ENCODE measurements around the gene JMJD4. TPM values are rescaled to one million over a fixed set of nuclear protein-coding genes. Genes with fewer than 3 reads are reported as not detected.

Gene JMJD4
- total RNA-seq, 2 experiments from 2014 or later, result 16.8 to 17.3 TPM

DNA sequence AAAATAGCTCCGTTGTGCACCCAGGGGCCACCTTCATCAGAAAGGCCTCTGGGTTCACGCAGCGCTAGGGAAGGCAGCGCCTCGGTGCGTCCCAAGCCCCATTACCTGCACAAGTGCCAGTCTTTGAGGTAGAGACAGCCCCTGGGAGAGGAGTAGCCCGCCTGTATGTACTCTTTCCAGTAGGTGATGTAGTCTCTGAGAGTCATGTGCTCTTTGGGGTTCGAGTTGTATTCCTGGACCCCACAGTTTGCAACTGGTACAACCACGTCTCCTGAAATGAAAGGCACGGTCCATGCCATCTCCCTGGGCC is 601 bp downstream of the JMJD4 start:
- Mint-ChIP-seq H3K36me3 (ENCODE audit: low read depth) (peaks cover 16% of the 10 kb centered on the region), H3K4me3 (peak overlapping the region; percentile 89), H3K27ac (peak overlapping the region; percentile 90), H3K9me3 (ENCODE audit: insufficient read depth) (no peaks in the 10 kb centered on the region), H3K27me3 (ENCODE audit: low read depth) (no peaks in the 10 kb centered on the region), H3K4me1 (ENCODE audit: low read depth) (peaks cover 27% of the 10 kb centered on the region)
- POLR2A ChIA-PET, result interaction anchor here (0.7 to 0.9 kb wide), 2 partner anchors 9 to 354 kb away, joined by 3 read pairs; no protein-coding TSS in a partner anchor
- CTCF ChIA-PET, result interaction anchor here (0.7 to 1.0 kb wide), 2 partner anchors 28 to 54 kb away, joined by 3 read pairs; no protein-coding TSS in a partner anchor
- ATAC-seq (peak; percentile 5), DNase-seq (no peak)

DNA sequence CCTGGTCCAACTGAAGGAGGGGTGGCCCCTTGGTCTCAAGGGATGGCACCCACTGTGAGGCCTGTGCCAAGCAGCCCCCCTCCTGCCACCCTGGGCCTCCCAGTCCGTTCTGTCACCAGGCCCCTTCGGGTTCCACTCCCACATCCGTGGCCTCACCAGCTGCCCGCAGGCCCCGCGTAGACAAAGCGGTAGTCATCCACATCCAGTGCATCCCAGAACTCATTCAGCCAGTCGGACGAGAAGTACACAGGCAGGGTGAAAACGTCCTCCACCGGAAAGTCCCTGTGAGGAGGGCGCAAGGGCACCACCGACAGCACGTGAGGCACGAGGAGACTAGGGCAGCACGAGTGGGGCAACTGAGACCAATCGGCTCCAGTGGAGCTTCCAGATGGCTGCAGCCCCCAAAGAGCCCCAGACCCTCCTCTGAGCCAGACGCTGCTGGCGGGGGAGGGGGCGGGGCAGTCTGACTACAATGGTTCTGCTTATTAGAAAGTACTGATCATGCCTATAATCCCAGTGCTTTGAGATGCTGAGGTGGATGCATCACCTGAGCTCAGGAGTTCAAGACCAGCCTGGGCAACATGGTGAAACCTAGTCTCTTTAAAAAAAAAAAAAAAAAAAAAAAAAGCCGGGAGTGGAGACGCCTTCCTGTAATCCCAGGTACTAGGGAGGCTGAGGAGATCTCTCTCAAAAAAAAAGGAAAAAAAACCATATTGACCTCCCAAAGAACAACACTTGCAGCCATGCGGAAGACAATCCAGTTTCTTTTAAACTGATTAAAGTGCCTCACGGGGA is 1.2 kb downstream of the JMJD4 start:
- Mint-ChIP-seq H3K36me3 (ENCODE audit: low read depth) (peaks cover 16% of the 10 kb centered on the region), H3K4me1 (ENCODE audit: low read depth) (peaks cover 29% of the 10 kb centered on the region), H3K9me3 (ENCODE audit: insufficient read depth) (no peaks in the 10 kb centered on the region), H3K27me3 (ENCODE audit: low read depth) (no peaks in the 10 kb centered on the region), H3K27ac (peak overlapping the region; percentile 90), H3K4me3 (peak overlapping the region; percentile 89)
- ChIA-PET POLR2A (interaction anchor here (0.7 to 0.9 kb wide), 2 partner anchors 9 to 355 kb away, joined by 3 read pairs; no protein-coding TSS in a partner anchor), CTCF (interaction anchor here (0.7 kb wide), 1 partner anchor 28 kb away, joined by 3 read pairs; no protein-coding TSS in a partner anchor)
- no peak for DNase-seq
- no peak for ATAC-seq

DNA sequence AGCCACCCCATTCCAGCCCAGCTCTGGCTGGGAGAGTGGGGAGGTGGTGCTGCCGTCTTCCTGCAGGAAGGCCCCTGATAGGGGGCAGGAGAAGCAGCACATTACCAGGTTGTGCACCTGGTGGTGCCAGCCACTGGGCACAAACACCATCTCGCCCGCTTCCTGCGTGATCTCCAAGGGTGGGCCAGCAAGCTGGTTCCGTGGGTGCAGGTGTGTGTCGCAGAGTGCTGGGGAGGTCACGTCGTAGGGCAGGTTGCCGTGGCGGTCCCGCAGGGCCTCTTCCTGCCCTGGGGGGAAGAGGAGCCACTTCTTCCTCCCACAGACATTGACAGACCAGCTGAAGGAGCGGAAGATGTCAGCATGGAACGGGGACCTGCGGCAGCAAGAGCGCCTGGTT is 1.8 kb downstream of the JMJD4 start:
- peaks cover 16% of the 10 kb centered on the region for H3K36me3 Mint-ChIP-seq (ENCODE audit: low read depth)
- peak overlapping the region; percentile 69 for H3K4me3 Mint-ChIP-seq
- H3K27me3 Mint-ChIP-seq (ENCODE audit: low read depth), result no peaks in the 10 kb centered on the region
- H3K27ac Mint-ChIP-seq, result no peak overlapping the region
- no peak for ATAC-seq
- H3K9me3 Mint-ChIP-seq (ENCODE audit: insufficient read depth), result no peaks in the 10 kb centered on the region
- no peak for DNase-seq
- ChIA-PET POLR2A (no interaction called here), CTCF (no interaction called here)
- H3K4me1 Mint-ChIP-seq (ENCODE audit: low read depth), result peaks cover 34% of the 10 kb centered on the region

DNA sequence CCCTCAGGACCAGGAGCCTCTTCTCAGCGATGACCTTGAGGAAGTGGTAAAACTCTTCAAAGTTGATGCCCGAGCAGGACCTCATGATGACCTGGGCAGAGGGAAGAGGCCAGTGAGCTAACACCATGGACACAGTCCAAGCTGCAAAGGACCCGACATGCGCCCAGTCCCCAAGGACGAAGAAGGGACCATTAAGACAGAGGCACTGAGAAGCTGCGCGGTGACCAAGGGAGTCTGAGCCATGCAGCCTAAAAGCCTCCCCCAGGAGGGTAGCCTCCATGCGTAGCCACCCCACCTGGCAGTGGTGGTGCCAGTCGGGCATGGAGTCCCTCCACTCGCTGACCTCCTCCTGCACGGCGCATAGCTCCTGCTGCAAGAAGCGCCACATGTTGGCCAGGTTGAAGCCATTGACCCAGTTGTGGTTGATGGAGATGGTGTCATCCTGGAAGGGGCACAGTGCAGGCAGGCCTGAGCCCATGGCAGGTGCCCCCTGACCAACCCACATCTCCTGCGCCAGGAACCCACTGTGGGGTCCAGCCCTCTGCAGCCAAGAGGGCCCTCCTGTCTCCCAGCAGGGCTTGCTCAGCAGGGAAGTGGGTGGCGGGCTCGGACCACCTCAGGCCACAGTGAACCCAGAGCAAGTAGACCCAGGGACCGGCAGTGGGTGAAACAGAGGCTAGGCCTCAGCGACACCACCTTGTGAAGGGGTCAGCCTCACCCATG is 2.4 kb downstream of the JMJD4 start:
- no peak overlapping the region for H3K4me3 Mint-ChIP-seq

DNA sequence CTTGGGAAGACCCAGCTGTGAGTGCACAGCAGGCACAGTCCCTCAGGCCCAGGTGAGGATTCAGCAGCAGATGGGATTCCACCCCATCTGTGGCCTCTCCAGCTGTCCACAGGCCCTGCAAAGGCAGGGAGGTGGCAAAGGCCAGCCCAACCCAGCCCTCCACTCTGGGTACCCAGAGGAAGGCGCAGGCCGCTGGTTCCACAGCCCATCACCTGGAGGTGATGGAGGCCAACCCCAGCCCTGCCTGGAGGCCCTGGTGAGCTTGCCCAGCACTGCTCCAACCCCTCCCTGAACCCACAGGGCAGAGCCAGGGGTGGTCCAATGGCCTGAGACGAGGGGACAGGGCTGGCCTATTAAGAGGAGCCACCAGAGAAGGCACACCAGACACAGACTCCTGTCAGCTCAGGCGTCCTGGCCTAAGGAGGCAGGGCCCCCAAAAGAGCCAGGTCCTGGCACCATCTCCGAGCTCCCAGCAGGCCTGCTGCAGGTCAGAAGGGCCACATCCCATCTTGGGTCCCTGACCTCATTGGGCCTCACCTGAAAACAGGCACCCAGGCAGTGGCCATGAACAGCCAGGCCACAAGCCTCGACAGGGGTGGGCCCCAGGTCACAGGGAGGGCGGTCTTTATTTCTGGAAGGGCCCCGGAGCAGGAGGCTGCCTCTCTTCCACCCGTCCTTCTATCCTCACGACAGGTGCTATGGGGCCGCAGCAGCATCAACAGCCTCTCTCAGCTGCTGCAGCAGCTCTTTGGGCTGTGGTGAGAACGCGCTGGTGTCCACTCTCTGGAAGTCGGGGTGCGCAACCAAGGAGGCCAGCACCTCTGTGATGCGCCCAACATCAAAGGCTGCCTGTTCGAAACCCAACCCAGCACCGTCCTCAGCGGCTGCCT is 3.2 kb downstream of the JMJD4 start:
- POLR2A ChIA-PET, result no interaction called here
- DNase-seq (no peak), ATAC-seq (no peak)
- Mint-ChIP-seq H3K9me3 (ENCODE audit: insufficient read depth) (no peaks in the 10 kb centered on the region), H3K27ac (no peak overlapping the region), H3K36me3 (ENCODE audit: low read depth) (peaks cover 18% of the 10 kb centered on the region), H3K4me3 (no peak overlapping the region), H3K27me3 (ENCODE audit: low read depth) (peaks cover 3% of the 10 kb centered on the region), H3K4me1 (ENCODE audit: low read depth) (peaks cover 36% of the 10 kb centered on the region)
- CTCF ChIA-PET, result no interaction called here

More for the DNA sequence above, 2.4 kb downstream of the JMJD4 start:
- POLR2A ChIA-PET, result no interaction called here
- Mint-ChIP-seq H3K27me3 (ENCODE audit: low read depth) (peaks cover 2% of the 10 kb centered on the region), H3K27ac (no peak overlapping the region), H3K9me3 (ENCODE audit: insufficient read depth) (no peaks in the 10 kb centered on the region), H3K36me3 (ENCODE audit: low read depth) (peaks cover 18% of the 10 kb centered on the region), H3K4me1 (ENCODE audit: low read depth) (peaks cover 37% of the 10 kb centered on the region)
- CTCF ChIA-PET, result no interaction called here
- ATAC-seq, result no peak
- DNase-seq, result no peak

DNA sequence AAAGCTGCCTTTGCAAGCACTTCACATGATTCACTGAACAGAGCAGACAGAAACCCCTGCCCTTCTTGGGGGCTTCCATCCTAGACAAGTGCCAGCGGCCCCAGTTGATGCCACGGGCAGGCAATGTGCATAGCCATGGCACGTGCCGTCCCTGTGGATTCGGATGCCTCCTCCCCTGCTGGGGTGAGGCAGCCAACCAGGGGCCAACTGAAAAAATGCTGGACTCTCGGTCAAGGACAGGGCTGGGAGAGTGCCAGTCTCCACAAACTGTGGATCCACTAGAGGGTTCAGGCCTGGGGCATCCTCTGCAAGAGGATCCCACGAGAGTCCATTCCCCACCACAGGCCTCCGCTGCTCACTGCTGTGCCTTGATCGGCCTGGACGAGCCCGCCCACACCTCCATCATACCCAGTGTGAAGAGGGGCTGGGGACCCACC is 3.8 kb downstream of the JMJD4 start:
- ChIA-PET CTCF (interaction anchor here (0.8 to 2.3 kb wide), 3 partner anchors 27 to 1731 kb away, joined by 3 to 6 read pairs (median 3); no protein-coding TSS in a partner anchor), POLR2A (interaction anchor here (1.5 kb wide), 1 partner anchor 167 kb away, joined by 4 read pairs; no protein-coding TSS in a partner anchor)
- ATAC-seq, result no peak
- DNase-seq, result no peak
- H3K9me3 Mint-ChIP-seq (ENCODE audit: insufficient read depth), result no peaks in the 10 kb centered on the region
- peaks cover 32% of the 10 kb centered on the region for H3K4me1 Mint-ChIP-seq (ENCODE audit: low read depth)
- H3K36me3 Mint-ChIP-seq (ENCODE audit: low read depth), result peaks cover 18% of the 10 kb centered on the region
- no peak overlapping the region for H3K4me3 Mint-ChIP-seq
- H3K27me3 Mint-ChIP-seq (ENCODE audit: low read depth), result peaks cover 7% of the 10 kb centered on the region
- H3K27ac Mint-ChIP-seq, result no peak overlapping the region

DNA sequence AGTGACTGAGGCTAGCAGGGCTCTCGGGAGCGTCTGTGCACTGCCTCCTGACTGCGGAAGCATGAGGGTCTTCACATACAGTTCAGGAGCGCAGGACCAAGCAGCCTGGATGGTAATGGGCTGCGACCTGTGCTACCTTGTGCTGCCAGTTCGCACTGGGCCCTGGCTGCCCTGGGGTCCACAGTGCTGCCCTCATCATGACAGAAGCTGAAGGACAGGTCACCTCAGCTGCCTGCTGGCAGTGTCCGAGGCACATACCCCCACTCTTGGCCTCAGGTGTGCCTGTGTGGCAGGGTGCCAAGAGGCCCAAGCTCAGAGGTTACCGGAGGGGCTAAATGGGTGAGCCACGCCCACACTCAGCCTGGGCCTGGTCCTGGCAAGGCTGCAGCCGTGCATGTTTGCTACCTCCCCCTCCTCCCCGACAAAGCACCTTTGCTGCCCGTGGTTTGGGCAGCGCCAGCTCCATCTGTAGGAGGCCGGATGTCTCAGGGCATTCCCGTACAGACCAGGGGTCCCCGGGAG is 4.4 kb downstream of the JMJD4 start:
- peaks cover 7% of the 10 kb centered on the region for H3K27me3 Mint-ChIP-seq (ENCODE audit: low read depth)
- H3K27ac Mint-ChIP-seq, result no peak overlapping the region
- ATAC-seq, result no peak
- no peak overlapping the region for H3K4me3 Mint-ChIP-seq
- POLR2A ChIA-PET, result interaction anchor here (1.5 kb wide), 1 partner anchor 166 kb away, joined by 4 read pairs; no protein-coding TSS in a partner anchor
- H3K9me3 Mint-ChIP-seq (ENCODE audit: insufficient read depth), result no peaks in the 10 kb centered on the region
- no peak for DNase-seq
- CTCF ChIA-PET, result interaction anchor here (0.7 to 2.3 kb wide), 5 partner anchors 28 to 1731 kb away, joined by 3 to 6 read pairs (median 3); no protein-coding TSS in a partner anchor
- peaks cover 26% of the 10 kb centered on the region for H3K4me1 Mint-ChIP-seq (ENCODE audit: low read depth)
- H3K36me3 Mint-ChIP-seq (ENCODE audit: low read depth), result peaks cover 18% of the 10 kb centered on the region

DNA sequence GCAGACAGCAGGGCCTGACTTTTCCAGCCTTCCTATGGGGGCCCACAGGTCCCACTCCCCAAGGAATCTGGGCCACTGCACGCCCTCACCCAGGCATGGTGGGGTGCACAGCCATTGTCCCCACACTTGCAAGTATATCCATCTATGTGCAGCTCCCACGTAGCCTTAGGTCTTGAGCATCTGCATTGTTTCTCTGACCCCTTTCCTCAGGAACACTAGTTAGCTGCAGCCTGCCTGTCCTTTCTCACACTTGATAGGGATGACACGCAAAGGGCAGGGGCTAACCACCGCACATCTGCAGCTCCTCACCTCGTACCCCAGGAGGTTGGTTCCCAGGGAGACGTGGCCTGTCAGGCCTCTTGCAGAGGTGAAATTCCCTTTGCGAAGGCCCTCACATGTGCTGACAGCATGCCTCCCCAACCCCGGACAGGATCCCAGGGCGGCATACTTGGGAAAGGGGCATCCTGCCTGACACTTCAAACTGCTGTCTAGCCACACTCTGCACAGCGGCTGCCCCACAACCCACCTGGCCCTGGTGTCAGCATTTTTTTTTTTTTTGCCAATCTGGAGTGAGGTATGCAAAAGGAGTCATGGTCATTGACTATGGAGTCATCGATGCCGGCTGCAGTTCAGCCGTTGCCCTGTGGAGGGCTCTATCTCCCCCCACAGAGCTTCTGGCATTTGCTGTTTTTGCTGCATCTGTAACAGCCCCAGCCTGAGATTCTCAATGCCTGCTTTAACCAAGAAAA is 5.0 kb downstream of the JMJD4 start:
- peaks cover 24% of the 10 kb centered on the region for H3K4me1 Mint-ChIP-seq (ENCODE audit: low read depth)
- DNase-seq, result peak; percentile 60
- no peaks in the 10 kb centered on the region for H3K9me3 Mint-ChIP-seq (ENCODE audit: insufficient read depth)
- peaks cover 7% of the 10 kb centered on the region for H3K27me3 Mint-ChIP-seq (ENCODE audit: low read depth)
- no peak overlapping the region for H3K4me3 Mint-ChIP-seq
- POLR2A ChIA-PET, result interaction anchor here (1.5 kb wide), 1 partner anchor 166 kb away, joined by 4 read pairs; no protein-coding TSS in a partner anchor
- H3K36me3 Mint-ChIP-seq (ENCODE audit: low read depth), result peaks cover 18% of the 10 kb centered on the region
- ATAC-seq, result no peak
- CTCF ChIA-PET, result interaction anchor here (0.7 to 2.3 kb wide), 6 partner anchors 18 to 1730 kb away, joined by 3 to 6 read pairs (median 3); no protein-coding TSS in a partner anchor
- no peak overlapping the region for H3K27ac Mint-ChIP-seq

DNA sequence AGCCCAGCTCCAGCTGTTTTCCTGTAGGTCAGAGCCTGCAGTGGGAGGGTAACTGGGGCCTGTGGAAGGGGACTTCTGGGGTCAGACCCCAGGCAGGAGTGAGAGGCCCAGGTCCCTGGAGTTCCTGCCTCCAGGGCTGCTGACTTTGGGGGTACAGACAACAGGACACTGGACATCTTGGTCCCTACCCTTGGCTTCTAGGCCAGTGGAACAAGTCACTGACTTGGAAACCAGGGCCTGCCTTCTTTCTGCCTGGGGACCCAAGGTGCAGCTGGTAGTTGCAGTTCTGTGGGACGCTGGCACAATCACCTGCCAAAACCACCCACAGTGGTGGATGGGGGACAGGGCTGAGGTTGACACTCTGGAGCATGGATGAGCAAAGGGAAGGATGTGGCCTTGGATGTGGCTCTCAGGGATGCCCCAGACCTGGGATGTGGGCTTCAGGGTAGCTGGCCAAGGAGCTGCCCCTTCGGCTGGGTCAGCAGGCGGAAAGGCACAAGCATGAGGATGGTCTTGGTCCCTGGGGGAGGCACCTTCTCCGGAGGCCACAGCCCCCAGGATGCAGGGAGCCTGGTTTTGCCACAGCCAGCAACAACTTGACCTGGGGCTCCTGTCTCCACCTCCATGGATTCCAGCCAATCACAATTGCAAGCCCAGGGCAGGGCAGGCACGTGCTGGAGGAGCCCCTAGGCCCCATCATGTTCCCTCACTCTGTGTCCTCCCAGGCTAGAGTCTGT is 5.8 kb downstream of the JMJD4 start:
- Mint-ChIP-seq H3K4me1 (ENCODE audit: low read depth) (peaks cover 20% of the 10 kb centered on the region), H3K27ac (no peak overlapping the region), H3K36me3 (ENCODE audit: low read depth) (peaks cover 18% of the 10 kb centered on the region), H3K27me3 (ENCODE audit: low read depth) (peaks cover 7% of the 10 kb centered on the region), H3K9me3 (ENCODE audit: insufficient read depth) (no peaks in the 10 kb centered on the region), H3K4me3 (peak overlapping the region; percentile 70)
- POLR2A ChIA-PET, result interaction anchor here (0.9 kb wide), 1 partner anchor 165 kb away, joined by 3 read pairs; no protein-coding TSS in a partner anchor
- CTCF ChIA-PET, result interaction anchor here (1.2 to 2.3 kb wide), 3 partner anchors 19 to 218 kb away, joined by 3 to 6 read pairs (median 4); no protein-coding TSS in a partner anchor
- DNase-seq (no peak), ATAC-seq (no peak)

DNA sequence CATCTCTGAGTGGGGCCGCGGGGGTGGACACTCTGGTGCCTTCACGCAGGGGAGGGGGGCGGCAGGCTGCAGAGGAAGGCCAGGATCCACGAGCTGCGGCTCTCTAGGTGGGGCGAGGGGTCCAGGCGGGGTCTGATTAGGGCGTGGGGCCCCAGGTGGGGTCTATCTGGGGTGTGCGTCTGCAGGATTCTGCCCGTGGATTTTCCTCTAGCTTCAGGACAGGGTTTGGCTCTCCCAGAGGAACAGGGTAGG is 6.3 kb downstream of the JMJD4 start:
- peaks cover 18% of the 10 kb centered on the region for H3K4me1 Mint-ChIP-seq (ENCODE audit: low read depth)
- POLR2A ChIA-PET, result interaction anchor here (0.9 kb wide), 1 partner anchor 165 kb away, joined by 3 read pairs; no protein-coding TSS in a partner anchor

More for the DNA sequence above, 6.3 kb downstream of the JMJD4 start:
- peaks cover 20% of the 10 kb centered on the region for H3K36me3 Mint-ChIP-seq (ENCODE audit: low read depth)
- DNase-seq (no peak), ATAC-seq (no peak)
- CTCF ChIA-PET, result interaction anchor here (1.6 to 2.3 kb wide), 2 partner anchors 19 to 37 kb away, joined by 4 to 6 read pairs; no protein-coding TSS in a partner anchor
- peak overlapping the region; percentile 70 for H3K4me3 Mint-ChIP-seq
- no peak overlapping the region for H3K27ac Mint-ChIP-seq
- H3K9me3 Mint-ChIP-seq (ENCODE audit: insufficient read depth), result no peaks in the 10 kb centered on the region
- H3K27me3 Mint-ChIP-seq (ENCODE audit: low read depth), result peaks cover 7% of the 10 kb centered on the region
